K562 (cell line): ENCODE results near the gene TRIM2. TPM values are rescaled to one million over a fixed set of nuclear protein-coding genes. Genes with fewer than 3 reads are reported as not detected.

ENCODE experiments used
- ATAC-seq: fragments of 200-7000 bp; cut with Tn5 transposase; 3 replicates; pipeline ENCODE4 v1.9.1; 2020; ENCODE audit warnings: moderate library complexity
- BruUV-seq: library from RNA; stranded (reverse); fragments of 400-500 nt; replicated peaks from 2 replicates; lab custom pipeline; 2021; lab: Mats Ljungman, UMichigan
- CTCF ChIA-PET: fragments of 300-600 bp; formaldehyde crosslinking; extraction: SDS; loops from one replicate; lab custom pipeline; 2021; ENCODE audit warnings: low intra/inter-chr PET ratio; lab: Yijun Ruan, JAX
- POLR2A ChIA-PET: fragments of 300-600, 350-650 bp; sonication (Branson Sonifier 250); formaldehyde crosslinking; extraction: SDS; loops from one replicate; lab custom pipeline; 2021; ENCODE audit warnings: antibody characterized with exemption, inconsistent platforms; lab: Yijun Ruan, JAX
- DNase-seq, 4 experiments: peaks; one replicate each; pipeline versions ENCODE4 v3.0.0 to v3.0.0-alpha.2; 2011 to 2018; ENCODE audit warnings: low spot score in 3 of 4, mixed read lengths in 3 of 4; ENCODE audit errors: extremely low read depth in 1 of 4
- FAIRE-seq: peaks from 2 replicates; lab custom pipeline; 2011; peaks lifted over from hg19 to GRCh38; lab: Jason Lieb, UNC
- H2AFZ ChIP-seq: 2 replicates; pipeline ENCODE4 v1.6.0; 2011; ENCODE audit warnings: low read depth, low read length, control low read depth, inconsistent platforms
- H3K27ac ChIP-seq: fragments of 200-600 bp; 3 replicates; pipeline ENCODE4 v1.8.0; 2011; ENCODE audit warnings: low read depth, mild to moderate bottlenecking, control low read depth, inconsistent platforms, low read length, moderate library complexity, mixed read lengths; ENCODE audit errors: extremely low read depth
- H3K27me3 ChIP-seq, 2 experiments: fragments of 300-600 bp in 1 of 2; 2 replicates in 1 of 2; 3 replicates in 1 of 2; pipeline versions ENCODE4 v1.6.0 to v1.8.0; 2011; ENCODE audit warnings: inconsistent platforms in 2 of 2, low read length in 2 of 2, mild to moderate bottlenecking in 1 of 2, mixed read lengths in 1 of 2, moderate library complexity in 1 of 2; ENCODE audit not compliant: control insufficient read depth in 2 of 2, insufficient read depth in 2 of 2
- H3K36me3 ChIP-seq: fragments of 300-600 bp; 3 replicates; pipeline ENCODE4 v1.8.0; 2011; ENCODE audit warnings: mild to moderate bottlenecking, low read length, inconsistent platforms; ENCODE audit not compliant: control insufficient read depth, insufficient read depth
- H3K4me1 ChIP-seq, 2 experiments: fragments of 200-600 bp in 1 of 2; replicated peaks in 1 of 2; 2 replicates in 1 of 2; 3 replicates in 1 of 2; pipeline versions ENCODE4 v1.5.1 to v1.8.0; 2011; ENCODE audit warnings: inconsistent platforms in 2 of 2, low read length in 2 of 2, mild to moderate bottlenecking in 1 of 2, mixed read lengths in 1 of 2, moderate library complexity in 1 of 2; ENCODE audit not compliant: control insufficient read depth in 2 of 2, insufficient read depth in 2 of 2
- H3K4me2 ChIP-seq: 2 replicates; pipeline ENCODE4 v1.6.1; 2011; ENCODE audit warnings: low read length, control low read depth, inconsistent platforms, mixed read lengths; ENCODE audit not compliant: insufficient read depth
- H3K4me3 ChIP-seq: fragments of 200-600 bp; sonication (generic), shearing (Covaris generic); 2 replicates; pipeline ENCODE4 v1.5.1; 2016; ENCODE audit warnings: control low read depth, inconsistent platforms
- H3K79me2 ChIP-seq: fragments of 200-600 bp; 3 replicates; pipeline ENCODE4 v1.8.0; 2011; ENCODE audit warnings: low read length, inconsistent platforms; ENCODE audit not compliant: control insufficient read depth, insufficient read depth
- H3K9ac ChIP-seq, 2 experiments: 2 replicates each; pipeline versions ENCODE4 v1.6.0 to v1.6.1; 2011; ENCODE audit warnings: low read depth in 2 of 2, low read length in 2 of 2, control low read depth in 1 of 2, inconsistent platforms in 1 of 2, mild to moderate bottlenecking in 1 of 2, mixed read lengths in 1 of 2; ENCODE audit not compliant: insufficient read depth in 1 of 2
- H3K9me1 ChIP-seq: one replicate; pipeline ENCODE4 v1.6.0; 2011; ENCODE audit warnings: inconsistent platforms, mild to moderate bottlenecking, low read length, moderate library complexity; ENCODE audit not compliant: control insufficient read depth, insufficient read depth
- H3K9me3 ChIP-seq: replicated peaks from 2 replicates; pipeline ENCODE4 v1.5.1; 2011; ENCODE audit warnings: low read depth, low read length, inconsistent platforms; ENCODE audit not compliant: control insufficient read depth, insufficient read depth
- H4K20me1 ChIP-seq: replicated peaks from 2 replicates; pipeline ENCODE4 v1.6.1; 2011; ENCODE audit warnings: low read length, inconsistent platforms, mixed read lengths; ENCODE audit not compliant: control insufficient read depth, insufficient read depth
- ATF6 ChIP-seq: sonication (generic); formaldehyde crosslinking; IDR thresholded peaks from 2 replicates; pipeline ENCODE4 v1.4.0; 2020; ENCODE audit warnings: mild to moderate bottlenecking, missing genetic modification reagents
- BRF1 ChIP-seq: IDR thresholded peaks from 3 replicates; pipeline ENCODE4 v1.6.1; 2011; ENCODE audit warnings: borderline replicate concordance, mild to moderate bottlenecking; ENCODE audit not compliant: insufficient read length; ENCODE audit errors: extremely low read depth
- IRF2 ChIP-seq: sonication (generic); formaldehyde crosslinking; IDR thresholded peaks from 2 replicates; pipeline ENCODE4 v1.8.1; 2022; ENCODE audit warnings: mild to moderate bottlenecking, missing genetic modification reagents
- MCM2 ChIP-seq: fragments of 450-650 bp; IDR thresholded peaks from 2 replicates; pipeline ENCODE4 v1.6.1; 2017; ENCODE audit warnings: low read depth, mild to moderate bottlenecking
- NCOR1 ChIP-seq: fragments of 450-650 bp; IDR thresholded peaks from 2 replicates; pipeline ENCODE4 v1.6.1; 2016; ENCODE audit warnings: mild to moderate bottlenecking, moderate library complexity
- NFE2 ChIP-seq: IDR thresholded peaks from 2 replicates; pipeline ENCODE4 v1.6.1; 2014; ENCODE audit warnings: antibody characterized with exemption, low read depth
- ZBTB1 ChIP-seq: sonication (generic); formaldehyde crosslinking; IDR thresholded peaks from 2 replicates; pipeline ENCODE4 v1.8.1; 2023; ENCODE audit warnings: missing genetic modification reagents, low read depth, mild to moderate bottlenecking, borderline replicate concordance
- ZBTB5 ChIP-seq: fragments of 450-650 bp; IDR thresholded peaks from 2 replicates; pipeline ENCODE4 v1.6.1; 2017; ENCODE audit warnings: antibody characterized with exemption
- ZFP1 ChIP-seq: fragments of 450-650 bp; formaldehyde crosslinking; IDR thresholded peaks from 2 replicates; pipeline ENCODE4 v1.4.0; 2020; ENCODE audit warnings: mild to moderate bottlenecking, mixed read lengths
- ZNF140 ChIP-seq: fragments of 250-450 bp; sonication (Bioruptor Pico); IDR thresholded peaks from 2 replicates; pipeline ENCODE4 v1.8.0; 2021; ENCODE audit warnings: moderate library complexity, mild to moderate bottlenecking, inconsistent platforms
- ZNF253 ChIP-seq: fragments of 250-450 bp; sonication (Bioruptor Pico); conservative IDR thresholded peaks from 2 replicates; pipeline ENCODE4 v1.6.1; 2021; ENCODE audit warnings: mild to moderate bottlenecking
- ZNF511 ChIP-seq: sonication (generic); formaldehyde crosslinking; IDR thresholded peaks from 2 replicates; pipeline ENCODE4 v1.8.0; 2022; ENCODE audit warnings: mild to moderate bottlenecking, missing genetic modification reagents
- ZNF668 ChIP-seq: fragments of 250-450 bp; sonication (Bioruptor Pico); IDR thresholded peaks from 2 replicates; pipeline ENCODE4 v1.8.0; 2022; ENCODE audit warnings: mild to moderate bottlenecking, inconsistent platforms
- WGBS: fragments of 100-300 bp; shearing (Covaris generic); methylation state at CpG from one replicate; pipeline ENCODE4 v1.1.6; 2016; ENCODE audit warnings: low coverage, mixed read lengths; ENCODE audit not compliant: insufficient coverage; ENCODE audit errors: missing lambda C conversion rate; 5-methylcytosine and 5-hydroxymethylcytosine counted together
- in situ Hi-C: fragments of 300-500 bp; cut with MboI; formaldehyde crosslinking; loops from 4 replicates; pipeline ENCODE4 v1.15.0; 2018; ENCODE audit warnings: inconsistent platforms, mixed read lengths
- intact Hi-C: fragments of 100-400 bp; cut with micrococcal nuclease; formaldehyde crosslinking; loops from 2 replicates; pipeline ENCODE4 v1.14.2; 2022
- polyA plus RNA-seq, 8 experiments: library from polyadenylated mRNA; depleted of rRNA in 4 of 8; stranded (reverse) in 5 of 8; unstranded in 3 of 8; fragments of >200 nt; fragmentation: Nextera tagmentation in 2 of 8; fragmentation: Illumina TruSeq in 1 of 8; extraction: Ambion mirVana in 2 of 8; extraction: Trizol in 1 of 8; gene quantifications; 2 replicates each; pipeline versions ENCODE4 v1.2.1 to v1.2.3, GENCODE V29; 2011 to 2014; ENCODE audit warnings: inconsistent platforms in 1 of 8, missing spikeins in 1 of 8
- total RNA-seq, 7 experiments: library from RNA; depleted of rRNA in 6 of 7; stranded (reverse); fragments of >200 nt in 6 of 7; fragmentation: Illumina TruSeq in 2 of 7; extraction: Trizol in 2 of 7; gene quantifications; 2 replicates each; pipeline versions ENCODE4 v1.2.1 to v1.2.3, GENCODE V29; 2011 to 2021; ENCODE audit warnings: low replicate concordance in 1 of 7
- TF ChIP-seq, protein P1 (sequence below): fragments of 250-450 bp; sonication (Bioruptor Pico); IDR thresholded peaks from 2 replicates; pipeline ENCODE4 v1.4.0; 2020

The TRIM2 gene
- total and polyA plus RNA-seq, 9 of the 15 experiments (the other 6 are each of a cell fraction or from before 2014, with no cell fraction given), result 0.01 to 0.41 (median 0.13) TPM; not detected in 1

DNA sequence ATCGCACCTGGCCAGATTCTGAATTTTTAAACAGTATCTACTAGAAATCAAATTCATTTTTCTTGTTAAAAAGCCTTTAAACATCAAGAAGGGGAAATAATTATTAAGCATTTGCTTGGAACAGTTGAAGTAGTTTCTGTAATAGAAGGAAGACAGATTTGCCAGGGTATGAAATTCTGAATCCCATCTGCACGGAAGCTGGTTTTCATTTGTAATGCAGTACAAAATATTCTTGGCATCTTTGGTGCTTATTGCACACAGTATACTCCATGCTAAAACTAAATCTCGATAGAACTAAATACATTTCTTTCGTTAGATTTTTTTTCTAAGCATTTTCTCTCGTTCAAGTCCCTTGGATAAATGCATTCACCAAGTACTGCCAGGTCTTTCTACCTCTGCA, 25.3 kb downstream of the TRIM2 start:
- POLR2A ChIA-PET, result no interaction called here
- no peaks in the 10 kb centered on the region for H4K20me1 ChIP-seq
- H3K9ac ChIP-seq, result no peak overlapping the region
- no peaks in the 10 kb centered on the region for H3K36me3 ChIP-seq
- H3K4me3 ChIP-seq, result no peak overlapping the region
- H3K4me1 ChIP-seq, result no peaks in the 10 kb centered on the region
- in situ Hi-C loops, result no loop called here
- intact Hi-C loops, result no loop called here
- DNase-seq (no peak), FAIRE-seq (no peak), ATAC-seq (no peak)
- H3K79me2 ChIP-seq, result no peaks in the 10 kb centered on the region
- CTCF ChIA-PET, result no interaction called here
- no TSS peak for BruUV-seq
- WGBS, result 2% methylated on average over 5 of the region's 5 CpGs
- no peak overlapping the region for H3K27ac ChIP-seq
- H2AFZ ChIP-seq, result no peak overlapping the region
- no peak overlapping the region for H3K4me2 ChIP-seq
- peaks cover 19 to 23% of the 10 kb centered on the region in 2 experiments for H3K27me3 ChIP-seq
- TF ChIP-seq BRF1 (no peak), ZBTB1 (no peak), ZFP1 (CRISPR knock-in tag) (no peak), ZNF253 (CRISPR knock-in tag) (no peak), MCM2 (no peak), ZNF668 (CRISPR knock-in tag) (no peak), IRF2 (no peak), ZBTB5 (no peak), ZNF511 (no peak), ZNF140 (no peak), NFE2 (no peak), NCOR1 (no peak), ATF6 (CRISPR knock-in tag) (no peak)
- TF ChIP-seq, protein P1, sequence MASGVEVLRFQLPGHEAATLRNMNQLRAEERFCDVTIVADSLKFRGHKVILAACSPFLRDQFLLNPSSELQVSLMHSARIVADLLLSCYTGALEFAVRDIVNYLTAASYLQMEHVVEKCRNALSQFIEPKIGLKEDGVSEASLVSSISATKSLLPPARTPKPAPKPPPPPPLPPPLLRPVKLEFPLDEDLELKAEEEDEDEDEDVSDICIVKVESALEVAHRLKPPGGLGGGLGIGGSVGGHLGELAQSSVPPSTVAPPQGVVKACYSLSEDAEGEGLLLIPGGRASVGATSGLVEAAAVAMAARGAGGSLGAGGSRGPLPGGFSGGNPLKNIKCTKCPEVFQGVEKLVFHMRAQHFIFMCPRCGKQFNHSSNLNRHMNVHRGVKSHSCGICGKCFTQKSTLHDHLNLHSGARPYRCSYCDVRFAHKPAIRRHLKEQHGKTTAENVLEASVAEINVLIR, result no peak
- no peaks in the 10 kb centered on the region for H3K9me1 ChIP-seq
- no peaks in the 10 kb centered on the region for H3K9me3 ChIP-seq
